ENCODE data around the gene MAPK1IP1L. TPM values are rescaled to one million over a fixed set of nuclear protein-coding genes. Genes with fewer than 3 reads are reported as not detected.

MAPK1IP1L gene
- total and polyA plus RNA-seq, 2 donors (not counting 1 experiment from before 2014, with no cell fraction given): 116 to 141 TPM

GRCh38 chr14:55116246-55117030 is 65.0 kb downstream of the MAPK1IP1L start:
- H4K20me1 ChIP-seq (ENCODE audit: control insufficient read depth, insufficient read depth, low read length, poor library complexity, severe bottlenecking): no peaks in the 10 kb centered on the region
- no peaks in the 10 kb centered on the region for H3K79me2 ChIP-seq (ENCODE audit: control insufficient read depth, insufficient read depth, low read length)
- no peak overlapping the region for H2AFZ ChIP-seq (ENCODE audit: insufficient read depth, low read depth, low read length, poor library complexity, severe bottlenecking)
- TF ChIP-seq EZH2 (IDR thresholded peaks at IDR 0.05; ENCODE audit: borderline replicate concordance, insufficient read depth, low read depth, low read length, poor library complexity, severe bottlenecking) (no peak), CTCF (IDR thresholded peaks at IDR 0.05) (no peak)
- no peak overlapping the region for H3K4me3 ChIP-seq (ENCODE audit: control extremely low read depth in 1 of 5, extremely low read depth in 1 of 5, insufficient read depth in 1 of 5, low read depth in 2 of 5, low read length in 4 of 5)
- 85% methylated on average over 8 of the region's 11 CpGs for WGBS (ENCODE audit: insufficient coverage)
- ATAC-seq (ENCODE audit: low read depth) (no peak), DNase-seq (no peak)
- Mint-ChIP-seq H3K4me1 (no peaks in the 10 kb centered on the region), H3K4me3 (no peak overlapping the region), H3K27me3 (peaks cover 4% of the 10 kb centered on the region), H3K9me3 (ENCODE audit: insufficient read depth) (no peaks in the 10 kb centered on the region), H3K27ac (no peak overlapping the region)
- no peaks in the 10 kb centered on the region for H3K9me3 ChIP-seq (ENCODE audit: control extremely low read depth in 1 of 3, control insufficient read depth in 2 of 3, insufficient read depth in 1 of 3, low read length in 2 of 3)
- H3K36me3 ChIP-seq (replicated peaks in 1 of 2; ENCODE audit: control extremely low read depth in 1 of 2, control insufficient read depth in 1 of 2, extremely low read depth in 1 of 2, insufficient read depth in 2 of 2, low read length in 1 of 2): no peaks in the 10 kb centered on the region
- no peaks in the 10 kb centered on the region for H3K27me3 ChIP-seq (replicated peaks in 1 of 4; ENCODE audit: control extremely low read depth in 1 of 4, control insufficient read depth in 3 of 4, insufficient read depth in 4 of 4, low read length in 3 of 4)
- H3K27ac ChIP-seq (ENCODE audit: low read length in 2 of 2): no peak overlapping the region
- intact Hi-C loops (cut with micrococcal nuclease): no loop called here
- CTCF ChIA-PET: interaction anchor here (0.6 to 1.2 kb wide), 2 partner anchors 15 to 65 kb away, joined by 3 to 4 read pairs; no protein-coding TSS in a partner anchor
- no peak overlapping the region for H3K4me2 ChIP-seq (replicated peaks; ENCODE audit: low read depth, low read length, poor library complexity, severe bottlenecking)
- POLR2A ChIA-PET: no interaction called here
- no peaks in the 10 kb centered on the region for H3K4me1 ChIP-seq (ENCODE audit: control insufficient read depth in 2 of 2, insufficient read depth in 2 of 2, low read length in 2 of 2)
- H3K9ac ChIP-seq (ENCODE audit: low read length): no peak overlapping the region

- H4K20me1 ChIP-seq (ENCODE audit: control insufficient read depth, insufficient read depth, low read length, poor library complexity, severe bottlenecking): no peaks in the 10 kb centered on the region
- no peaks in the 10 kb centered on the region for H3K36me3 ChIP-seq (replicated peaks in 1 of 2; ENCODE audit: control extremely low read depth in 1 of 2, control insufficient read depth in 1 of 2, extremely low read depth in 1 of 2, insufficient read depth in 2 of 2, low read length in 1 of 2)
- Mint-ChIP-seq H3K9me3 (ENCODE audit: insufficient read depth) (no peaks in the 10 kb centered on the region), H3K4me3 (no peak overlapping the region), H3K27me3 (peaks cover 7% of the 10 kb centered on the region), H3K4me1 (no peaks in the 10 kb centered on the region), H3K27ac (no peak overlapping the region)
- CTCF ChIA-PET: interaction anchor here (0.6 kb wide), 1 partner anchor 42 kb away, joined by 4 read pairs; no protein-coding TSS in a partner anchor
- WGBS (ENCODE audit: insufficient coverage): 100% methylated on average over 2 of the region's 7 CpGs
- no peak overlapping the region for H3K9ac ChIP-seq (ENCODE audit: low read length)
- H3K27ac ChIP-seq (ENCODE audit: low read length in 2 of 2): no peak overlapping the region
- no peaks in the 10 kb centered on the region for H3K27me3 ChIP-seq (replicated peaks in 1 of 4; ENCODE audit: control extremely low read depth in 1 of 4, control insufficient read depth in 3 of 4, insufficient read depth in 4 of 4, low read length in 3 of 4)
- POLR2A ChIA-PET: interaction anchor here (0.8 kb wide), 1 partner anchor 15 kb away, joined by 5 read pairs; no protein-coding TSS in a partner anchor
- H3K4me2 ChIP-seq (replicated peaks; ENCODE audit: low read depth, low read length, poor library complexity, severe bottlenecking): no peak overlapping the region
- intact Hi-C loops (cut with micrococcal nuclease): no loop called here
- ATAC-seq (ENCODE audit: low read depth) (no peak), DNase-seq (no peak)
- H3K9me3 ChIP-seq (ENCODE audit: control extremely low read depth in 1 of 3, control insufficient read depth in 2 of 3, insufficient read depth in 1 of 3, low read length in 2 of 3): no peaks in the 10 kb centered on the region
- H3K4me1 ChIP-seq (ENCODE audit: control insufficient read depth in 2 of 2, insufficient read depth in 2 of 2, low read length in 2 of 2): no peaks in the 10 kb centered on the region
- no peak overlapping the region for H2AFZ ChIP-seq (ENCODE audit: insufficient read depth, low read depth, low read length, poor library complexity, severe bottlenecking)
- H3K79me2 ChIP-seq (ENCODE audit: control insufficient read depth, insufficient read depth, low read length): no peaks in the 10 kb centered on the region
- TF ChIP-seq CTCF (IDR thresholded peaks at IDR 0.05): no peak
- TF ChIP-seq EZH2 (IDR thresholded peaks at IDR 0.05; ENCODE audit: borderline replicate concordance, insufficient read depth, low read depth, low read length, poor library complexity, severe bottlenecking): no peak
- no peak overlapping the region for H3K4me3 ChIP-seq (ENCODE audit: control extremely low read depth in 1 of 5, extremely low read depth in 1 of 5, insufficient read depth in 1 of 5, low read depth in 2 of 5, low read length in 4 of 5)
Observed at GRCh38 chr14:55117803-55118441, 66.5 kb downstream of the MAPK1IP1L start.
